Fibroblast of pulmonary artery (primary cell): ENCODE results near the gene COPS7A.
A peak's percentile ranks its signal among the peaks of the same experiment; 100 is the strongest.
"Not testable (repeated sequence)": the region's sequence is repeated elsewhere in the genome, so short reads cannot be mapped to it uniquely, and the experiment has no call there.

Experiments used
- DNase-seq: peaks from one replicate; pipeline ENCODE4 v3.0.0-alpha.2; 2010; ENCODE audit warnings: low read depth
- H3K4me3 ChIP-seq: replicated peaks from 2 replicates; pipeline ENCODE4 v1.5.1; 2011; ENCODE audit warnings: low read depth, mild to moderate bottlenecking, control low read depth, low read length, moderate library complexity
- CTCF ChIP-seq: IDR thresholded peaks from 2 replicates; pipeline ENCODE4 v1.5.1; 2011; ENCODE audit warnings: mild to moderate bottlenecking, control low read depth, low read length, inconsistent platforms; ENCODE audit errors: missing control alignments

Gene COPS7A

DNA sequence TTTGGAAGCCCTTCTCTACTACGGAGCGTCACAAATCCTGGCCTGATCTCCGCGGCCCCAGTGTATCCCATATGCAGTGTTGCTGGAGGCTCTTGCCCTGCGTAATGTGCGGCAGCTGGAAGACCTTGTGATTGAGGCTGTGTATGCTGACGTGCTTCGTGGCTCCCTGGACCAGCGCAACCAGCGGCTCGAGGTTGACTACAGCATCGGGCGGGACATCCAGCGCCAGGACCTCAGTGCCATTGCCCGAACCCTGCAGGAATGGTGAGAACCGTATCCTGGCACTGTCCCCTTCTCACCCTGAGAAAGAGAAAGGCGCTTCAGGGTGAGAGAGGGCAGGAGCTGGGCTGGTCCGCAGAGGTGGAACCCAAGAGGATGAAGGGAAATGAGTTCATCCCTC is 5.3 kb downstream of the COPS7A start:
- DNase-seq = no peak
- H3K4me3 ChIP-seq = no peak overlapping the region
- no peak for TF ChIP-seq CTCF

DNA sequence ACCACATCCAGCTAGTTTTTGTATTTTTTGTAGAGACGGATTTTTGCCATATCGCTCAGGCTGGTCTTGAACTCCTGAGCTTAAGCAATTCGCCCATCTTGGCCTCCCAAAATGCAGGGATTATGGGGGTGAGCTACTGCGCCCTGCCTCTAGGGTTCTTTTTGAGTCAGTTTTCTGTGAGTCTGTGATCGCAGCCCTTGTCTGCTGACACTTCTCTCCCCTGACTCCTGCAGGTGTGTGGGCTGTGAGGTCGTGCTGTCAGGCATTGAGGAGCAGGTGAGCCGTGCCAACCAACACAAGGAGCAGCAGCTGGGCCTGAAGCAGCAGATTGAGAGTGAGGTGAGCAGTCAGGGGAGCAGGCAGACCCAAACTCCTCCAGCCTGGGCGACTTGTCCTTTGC is 6.3 kb downstream of the COPS7A start:
- H3K4me3 ChIP-seq = no peak overlapping the region
- no peak for TF ChIP-seq CTCF

GRCh38 chr12:6734506-6735387 is 10.9 kb downstream of the COPS7A start:
- no peak for TF ChIP-seq CTCF
- H3K4me3 ChIP-seq = no peak overlapping the region
- DNase-seq = no peak

More for the DNA sequence above, 6.3 kb downstream of the COPS7A start:
- DNase-seq = no peak

- DNase-seq = peak; percentile 69
- no peak overlapping the region for H3K4me3 ChIP-seq
- TF ChIP-seq CTCF = peak; percentile 77
Measured at GRCh38 chr12:6735448-6736191, 11.8 kb downstream of the COPS7A start.

- TF ChIP-seq CTCF = no peak
- no peak for DNase-seq
- H3K4me3 ChIP-seq = no peak overlapping the region
Measured at GRCh38 chr12:6736754-6737153, 12.9 kb downstream of the COPS7A start.

- H3K4me3 ChIP-seq, DNase-seq: not testable (repeated sequence)
Measured at GRCh38 chr12:6742080-6742479, 18.2 kb downstream of the COPS7A start.

DNA sequence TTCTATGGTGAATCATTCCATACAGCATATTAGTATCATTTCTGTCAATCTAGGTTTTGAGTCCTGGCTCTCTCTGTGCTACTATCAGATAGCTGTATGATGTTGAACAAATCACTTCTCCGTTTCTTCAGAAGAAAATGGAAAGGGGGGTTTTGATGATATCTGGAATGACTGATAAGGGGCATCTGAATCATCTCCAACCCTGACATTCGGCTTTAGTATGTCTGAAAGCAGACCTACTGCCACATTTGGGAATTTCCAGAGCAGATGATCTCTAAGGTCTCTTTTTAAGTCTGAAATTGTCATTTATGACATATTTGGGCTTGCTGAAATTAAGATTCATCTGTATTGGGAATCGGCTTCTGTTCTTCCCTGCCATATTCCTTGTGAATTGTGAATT is 19.0 kb downstream of the COPS7A start:
- no peak for TF ChIP-seq CTCF
- DNase-seq = no peak
- no peak overlapping the region for H3K4me3 ChIP-seq

GRCh38 chr12:6743300-6743699 is 19.5 kb downstream of the COPS7A start:
- not testable (repeated sequence) for H3K4me3 ChIP-seq, DNase-seq
